ENCODE measurements around the gene ISYNA1. TPM values are rescaled to one million over a fixed set of nuclear protein-coding genes. Genes with fewer than 3 reads are reported as not detected.

The ISYNA1 gene
- total RNA-seq, 1 donor = 8.0 TPM

DNA sequence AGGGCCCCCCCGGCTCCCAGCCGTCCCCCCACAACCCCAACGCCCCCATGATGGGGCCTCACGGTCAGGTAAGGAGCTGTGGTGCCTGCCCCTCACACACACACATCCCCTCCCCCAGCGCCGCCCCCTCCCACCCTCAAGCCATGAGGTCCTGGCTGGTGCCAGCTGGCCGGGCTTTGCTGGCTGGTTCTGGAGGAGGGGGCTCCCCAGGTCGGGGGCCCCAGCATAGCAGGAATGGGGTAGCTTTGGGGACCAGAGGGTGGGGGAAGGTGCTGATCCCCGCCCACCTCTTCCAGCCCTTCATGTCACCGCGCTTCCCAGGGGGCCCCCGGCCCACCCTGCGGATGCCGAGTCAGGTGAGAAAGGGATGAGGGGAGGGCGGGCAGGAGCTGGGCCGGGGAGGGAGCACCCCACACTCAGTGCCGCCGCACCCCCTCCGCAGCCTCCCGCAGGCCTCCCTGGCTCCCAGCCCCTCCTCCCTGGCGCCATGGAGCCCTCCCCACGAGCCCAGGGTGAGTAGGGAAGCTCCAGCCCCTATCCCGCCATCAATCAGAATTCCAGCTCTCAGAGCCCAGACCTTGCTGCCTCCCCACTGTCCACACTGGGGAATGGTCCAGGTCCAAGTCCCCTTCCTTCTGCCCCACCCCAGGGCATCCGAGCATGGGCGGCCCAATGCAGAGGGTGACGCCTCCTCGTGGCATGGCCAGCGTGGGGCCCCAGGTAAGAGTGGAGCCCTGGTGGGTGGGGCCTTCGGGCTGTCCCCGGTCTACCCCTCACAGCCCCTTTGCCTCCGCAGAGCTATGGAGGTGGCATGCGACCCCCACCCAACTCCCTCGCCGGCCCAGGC is 6.4 kb downstream of the ISYNA1 start:
- peaks cover 28% of the 10 kb centered on the region for H3K79me2 ChIP-seq (ENCODE audit: insufficient read depth, low read length)
- H3K4me2 ChIP-seq (ENCODE audit: insufficient read depth, low read length) = no peak overlapping the region
- no peaks in the 10 kb centered on the region for H3K9me3 ChIP-seq (ENCODE audit: low read depth, low read length)
- no peaks in the 10 kb centered on the region for H3K27me3 ChIP-seq (ENCODE audit: insufficient read depth, low read length)
- no peak overlapping the region for H3K4me3 ChIP-seq (ENCODE audit: insufficient read depth, low read length)
- DNase-seq (ENCODE audit: insufficient read length, low spot score, missing footprints) = no peak
- no peak overlapping the region for H2AFZ ChIP-seq (ENCODE audit: low read length)
- peaks cover 16% of the 10 kb centered on the region for H3K4me1 ChIP-seq (ENCODE audit: insufficient read depth, low read length)
- TF ChIP-seq, protein P1, sequence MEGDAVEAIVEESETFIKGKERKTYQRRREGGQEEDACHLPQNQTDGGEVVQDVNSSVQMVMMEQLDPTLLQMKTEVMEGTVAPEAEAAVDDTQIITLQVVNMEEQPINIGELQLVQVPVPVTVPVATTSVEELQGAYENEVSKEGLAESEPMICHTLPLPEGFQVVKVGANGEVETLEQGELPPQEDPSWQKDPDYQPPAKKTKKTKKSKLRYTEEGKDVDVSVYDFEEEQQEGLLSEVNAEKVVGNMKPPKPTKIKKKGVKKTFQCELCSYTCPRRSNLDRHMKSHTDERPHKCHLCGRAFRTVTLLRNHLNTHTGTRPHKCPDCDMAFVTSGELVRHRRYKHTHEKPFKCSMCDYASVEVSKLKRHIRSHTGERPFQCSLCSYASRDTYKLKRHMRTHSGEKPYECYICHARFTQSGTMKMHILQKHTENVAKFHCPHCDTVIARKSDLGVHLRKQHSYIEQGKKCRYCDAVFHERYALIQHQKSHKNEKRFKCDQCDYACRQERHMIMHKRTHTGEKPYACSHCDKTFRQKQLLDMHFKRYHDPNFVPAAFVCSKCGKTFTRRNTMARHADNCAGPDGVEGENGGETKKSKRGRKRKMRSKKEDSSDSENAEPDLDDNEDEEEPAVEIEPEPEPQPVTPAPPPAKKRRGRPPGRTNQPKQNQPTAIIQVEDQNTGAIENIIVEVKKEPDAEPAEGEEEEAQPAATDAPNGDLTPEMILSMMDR (IDR thresholded peaks at IDR 0.05; ENCODE audit: extremely low read depth, low read depth, low read length) = no peak
- H4K20me1 ChIP-seq (ENCODE audit: insufficient read depth, low read length) = peaks cover 20% of the 10 kb centered on the region
- H3K27ac ChIP-seq (ENCODE audit: low read depth, low read length) = no peak overlapping the region
- H3K36me3 ChIP-seq (ENCODE audit: insufficient read depth, low read length) = peaks cover 14% of the 10 kb centered on the region

DNA sequence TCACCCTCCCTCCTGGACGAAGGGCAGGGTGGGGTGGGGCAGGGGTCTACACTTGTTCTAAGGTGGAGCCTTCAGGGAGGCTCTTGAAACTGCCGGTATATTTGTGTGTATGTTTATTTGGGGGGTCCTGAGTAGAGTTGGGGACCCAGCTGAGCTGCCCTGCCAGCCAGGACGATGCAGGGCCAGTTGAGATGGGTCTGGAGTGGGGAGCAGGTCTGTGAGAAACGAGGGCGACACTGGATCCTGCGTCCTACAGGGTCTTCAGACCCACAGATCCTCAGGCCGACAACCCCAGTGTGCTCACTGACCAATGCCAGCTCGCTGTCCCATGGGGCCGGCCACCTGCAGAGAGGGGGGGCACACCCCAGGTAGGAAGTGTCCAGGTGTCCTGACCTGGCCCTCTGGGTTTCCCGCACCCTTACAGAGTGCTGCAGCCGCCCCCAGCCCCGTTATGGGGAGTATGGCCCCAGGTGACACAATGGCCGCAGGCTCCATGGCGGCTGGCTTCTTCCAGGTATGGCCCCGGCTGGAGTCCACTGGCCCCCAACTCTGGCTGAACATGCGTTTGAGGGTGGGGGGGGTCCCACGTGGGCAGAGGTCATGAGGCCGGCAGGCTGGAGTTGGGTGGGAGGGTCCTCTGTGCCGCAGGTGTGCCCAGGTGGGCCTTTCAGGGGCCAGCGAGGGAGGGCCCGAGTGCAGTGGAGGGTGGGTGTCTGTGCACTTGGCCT is 7.4 kb downstream of the ISYNA1 start:
- Histone ChIP-seq H3K9me3 (ENCODE audit: low read depth, low read length) (no peaks in the 10 kb centered on the region), H3K27ac (ENCODE audit: low read depth, low read length) (no peak overlapping the region), H3K36me3 (ENCODE audit: insufficient read depth, low read length) (peaks cover 6% of the 10 kb centered on the region), H3K79me2 (ENCODE audit: insufficient read depth, low read length) (peaks cover 37% of the 10 kb centered on the region), H3K4me3 (ENCODE audit: insufficient read depth, low read length) (no peak overlapping the region), H4K20me1 (ENCODE audit: insufficient read depth, low read length) (peaks cover 26% of the 10 kb centered on the region), H3K27me3 (ENCODE audit: insufficient read depth, low read length) (no peaks in the 10 kb centered on the region), H3K4me2 (ENCODE audit: insufficient read depth, low read length) (no peak overlapping the region), H2AFZ (ENCODE audit: low read length) (no peak overlapping the region), H3K4me1 (ENCODE audit: insufficient read depth, low read length) (peaks cover 26% of the 10 kb centered on the region)
- TF ChIP-seq, protein P1 (IDR thresholded peaks at IDR 0.05; ENCODE audit: extremely low read depth, low read depth, low read length) = no peak
- no peak for DNase-seq (ENCODE audit: insufficient read length, low spot score, missing footprints)

DNA sequence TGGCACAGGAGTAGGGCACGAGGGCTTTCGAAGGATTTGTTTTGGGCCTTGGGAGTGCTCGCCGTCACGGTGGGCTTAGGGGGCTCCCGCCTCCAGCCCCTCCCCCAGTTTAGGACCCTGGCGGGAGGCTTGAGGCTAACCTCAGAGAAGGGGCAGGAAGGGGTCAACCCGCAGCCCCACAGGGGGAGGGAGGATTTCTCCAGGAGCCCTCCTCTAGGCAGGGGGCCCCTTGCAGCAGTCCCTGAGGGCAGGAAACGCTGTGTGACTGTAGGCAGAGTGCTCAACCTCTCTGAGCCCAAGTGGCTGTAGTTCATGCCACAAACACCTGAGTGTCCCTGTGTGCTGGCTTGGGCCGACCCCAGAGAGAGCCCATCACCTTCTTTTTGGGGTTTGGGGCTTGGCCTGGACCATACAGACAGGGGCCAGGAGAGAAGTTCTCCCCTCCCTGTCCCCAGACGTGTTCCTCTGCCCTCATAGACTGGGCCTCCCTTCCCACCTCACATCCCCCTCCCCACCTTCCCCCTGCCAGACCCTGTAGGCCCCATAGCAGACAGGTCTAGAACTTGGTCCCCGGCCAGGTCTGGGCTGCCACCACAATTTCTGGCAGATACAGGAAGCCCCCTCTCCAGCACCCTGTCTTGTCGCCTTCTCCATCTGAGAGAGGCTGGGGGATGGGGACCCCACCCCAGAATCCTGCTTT is 8.1 kb downstream of the ISYNA1 start:
- H3K4me3 ChIP-seq (ENCODE audit: insufficient read depth, low read length) = peak overlapping the region; percentile 65

More for the DNA sequence above, 8.1 kb downstream of the ISYNA1 start:
- peak; percentile 79 for DNase-seq (ENCODE audit: insufficient read length, low spot score, missing footprints)
- Histone ChIP-seq H3K36me3 (ENCODE audit: insufficient read depth, low read length) (peaks cover 3% of the 10 kb centered on the region), H3K9me3 (ENCODE audit: low read depth, low read length) (no peaks in the 10 kb centered on the region), H3K4me1 (ENCODE audit: insufficient read depth, low read length) (peaks cover 29% of the 10 kb centered on the region), H3K79me2 (ENCODE audit: insufficient read depth, low read length) (peaks cover 44% of the 10 kb centered on the region), H3K27ac (ENCODE audit: low read depth, low read length) (peak overlapping the region; percentile 68), H2AFZ (ENCODE audit: low read length) (no peak overlapping the region), H3K27me3 (ENCODE audit: insufficient read depth, low read length) (no peaks in the 10 kb centered on the region), H4K20me1 (ENCODE audit: insufficient read depth, low read length) (peaks cover 27% of the 10 kb centered on the region), H3K4me2 (ENCODE audit: insufficient read depth, low read length) (peak overlapping the region; percentile 69)
- TF ChIP-seq, protein P1 (IDR thresholded peaks at IDR 0.05; ENCODE audit: extremely low read depth, low read depth, low read length) = no peak

Data from osteoblast (primary cell).